ENCODE data around the gene ZDHHC14. TPM values are rescaled to one million over a fixed set of nuclear protein-coding genes. Genes with fewer than 3 reads are reported as not detected.

ZDHHC14 gene
- total RNA-seq, 1 experiment from 2014 or later = 3.2 TPM

GRCh38 chr6:157630463-157631080 is 249.6 kb downstream of the ZDHHC14 start:
- Histone ChIP-seq H3K9me3 (ENCODE audit: low read depth, low read length, poor library complexity, severe bottlenecking) (no peaks in the 10 kb centered on the region), H3K27ac (ENCODE audit: low read depth, low read length, poor library complexity, severe bottlenecking) (no peak overlapping the region), H3K36me3 (ENCODE audit: insufficient read depth, low read length, poor library complexity, severe bottlenecking) (no peaks in the 10 kb centered on the region), H3K27me3 (replicated peaks; ENCODE audit: insufficient read depth, low read depth, low read length, poor library complexity) (no peaks in the 10 kb centered on the region), H3K4me3 (ENCODE audit: low read depth, low read length, poor library complexity, severe bottlenecking) (no peak overlapping the region), H3K4me1 (ENCODE audit: insufficient read depth, low read length, poor library complexity, severe bottlenecking) (no peaks in the 10 kb centered on the region)
- intact Hi-C loops (cut with micrococcal nuclease; ENCODE audit: unreplicated experiment) = no loop called here
- no TSS peak for BruUV-seq (replicated peaks)
- TF ChIP-seq EZH2 (IDR thresholded peaks at IDR 0.05; ENCODE audit: borderline replicate concordance, low read depth, low read length, poor library complexity, severe bottlenecking) (no peak), CTCF (conservative IDR thresholded peaks at IDR 0.05; ENCODE audit: low read depth, low read length) (no peak)
- ChIA-PET CTCF (no interaction called here), POLR2A (ENCODE audit: low non-redundant PET) (no interaction called here)
- no peak for DNase-seq (ENCODE audit: low spot score)

GRCh38 chr6:157631412-157631811 is 250.4 kb downstream of the ZDHHC14 start:
- no TSS peak for BruUV-seq (replicated peaks)
- CTCF ChIA-PET = no interaction called here
- Histone ChIP-seq H3K4me3 (ENCODE audit: low read depth, low read length, poor library complexity, severe bottlenecking) (no peak overlapping the region), H3K27ac (ENCODE audit: low read depth, low read length, poor library complexity, severe bottlenecking) (no peak overlapping the region), H3K27me3 (replicated peaks; ENCODE audit: insufficient read depth, low read depth, low read length, poor library complexity) (no peaks in the 10 kb centered on the region), H3K9me3 (ENCODE audit: low read depth, low read length, poor library complexity, severe bottlenecking) (no peaks in the 10 kb centered on the region), H3K36me3 (ENCODE audit: insufficient read depth, low read length, poor library complexity, severe bottlenecking) (no peaks in the 10 kb centered on the region), H3K4me1 (ENCODE audit: insufficient read depth, low read length, poor library complexity, severe bottlenecking) (no peaks in the 10 kb centered on the region)
- intact Hi-C loops (cut with micrococcal nuclease; ENCODE audit: unreplicated experiment) = no loop called here
- POLR2A ChIA-PET (ENCODE audit: low non-redundant PET) = no interaction called here
- no peak for TF ChIP-seq CTCF (conservative IDR thresholded peaks at IDR 0.05; ENCODE audit: low read depth, low read length)
- TF ChIP-seq EZH2 (IDR thresholded peaks at IDR 0.05; ENCODE audit: borderline replicate concordance, low read depth, low read length, poor library complexity, severe bottlenecking) = no peak
- DNase-seq (ENCODE audit: low spot score) = no peak

GRCh38 chr6:157631838-157632614 is 251.0 kb downstream of the ZDHHC14 start:
- TF ChIP-seq EZH2 (IDR thresholded peaks at IDR 0.05; ENCODE audit: borderline replicate concordance, low read depth, low read length, poor library complexity, severe bottlenecking) (no peak), CTCF (conservative IDR thresholded peaks at IDR 0.05; ENCODE audit: low read depth, low read length) (no peak)
- Histone ChIP-seq H3K4me3 (ENCODE audit: low read depth, low read length, poor library complexity, severe bottlenecking) (no peak overlapping the region), H3K27me3 (replicated peaks; ENCODE audit: insufficient read depth, low read depth, low read length, poor library complexity) (no peaks in the 10 kb centered on the region), H3K4me1 (ENCODE audit: insufficient read depth, low read length, poor library complexity, severe bottlenecking) (no peaks in the 10 kb centered on the region), H3K27ac (ENCODE audit: low read depth, low read length, poor library complexity, severe bottlenecking) (no peak overlapping the region), H3K9me3 (ENCODE audit: low read depth, low read length, poor library complexity, severe bottlenecking) (no peaks in the 10 kb centered on the region), H3K36me3 (ENCODE audit: insufficient read depth, low read length, poor library complexity, severe bottlenecking) (no peaks in the 10 kb centered on the region)
- ChIA-PET CTCF (no interaction called here), POLR2A (ENCODE audit: low non-redundant PET) (no interaction called here)
- DNase-seq (ENCODE audit: low spot score) = no peak
- no TSS peak for BruUV-seq (replicated peaks)
- intact Hi-C loops (cut with micrococcal nuclease; ENCODE audit: unreplicated experiment) = no loop called here

All from A673 (cell line).